Stimulated activated CD4-positive, alpha-beta T cell treated with anti-CD3 and anti-CD28 coated beads, Interleukin-2, amount 100 ng/mL, for 4 hours (primary cell): ENCODE measurements around the gene DLEC1.
"Not testable (repeated sequence)": the region's sequence is repeated elsewhere in the genome, so short reads cannot be mapped to it uniquely, and the experiment has no call there.

Experiments
- DNase-seq: peaks from one replicate; pipeline ENCODE4 v3.0.0-alpha.2; 2020; ENCODE audit warnings: low read depth

Gene DLEC1

GRCh38 chr3:38122712-38123290, 83.8 kb downstream of the DLEC1 start:
- DNase-seq, result no peak

GRCh38 chr3:38124324-38125122, 85.5 kb downstream of the DLEC1 start:
- DNase-seq, result no peak

GRCh38 chr3:38125305-38126120, 86.5 kb downstream of the DLEC1 start:
- DNase-seq, result no peak

- no peak for DNase-seq
Observed at GRCh38 chr3:38126121-38126892, 87.3 kb downstream of the DLEC1 start.

- no peak for DNase-seq
Observed at GRCh38 chr3:38127611-38128302, 88.7 kb downstream of the DLEC1 start.

GRCh38 chr3:38128303-38128655, 89.3 kb downstream of the DLEC1 start:
- DNase-seq, result no peak

- no peak for DNase-seq
Observed at GRCh38 chr3:38129058-38129457, 90.0 kb downstream of the DLEC1 start.

GRCh38 chr3:38130631-38131065, 91.6 kb downstream of the DLEC1 start:
- DNase-seq, result no peak

- DNase-seq, result no peak
Observed at GRCh38 chr3:38131621-38132369, 92.8 kb downstream of the DLEC1 start.

GRCh38 chr3:38133209-38133556, 94.2 kb downstream of the DLEC1 start:
- DNase-seq, result no peak

GRCh38 chr3:38133557-38134405, 94.8 kb downstream of the DLEC1 start:
- no peak for DNase-seq

- not testable (repeated sequence) for DNase-seq
Observed at GRCh38 chr3:38134517-38135143, 95.6 kb downstream of the DLEC1 start.

GRCh38 chr3:38135621-38136277, 96.7 kb downstream of the DLEC1 start:
- DNase-seq, result not testable (repeated sequence)

- DNase-seq, result no peak
Observed at GRCh38 chr3:38136393-38136776, 97.4 kb downstream of the DLEC1 start.

GRCh38 chr3:38136777-38137614, 98.0 kb downstream of the DLEC1 start, which contains the start of gene ACAA1:
Gene ACAA1 (minus strand): TSS chr3:38137127. CDS start chr3:38137035, 92 bp downstream.
- DNase-seq, result peak; percentile 96

- DNase-seq, result no peak
Observed at GRCh38 chr3:38137615-38138348, 98.8 kb downstream of the DLEC1 start.
